Hepatocyte (in vitro differentiated cells): ENCODE measurements around the gene UBTD1. TPM values are rescaled to one million over a fixed set of nuclear protein-coding genes. Genes with fewer than 3 reads are reported as not detected.

ENCODE experiments used
- DNase-seq: peaks from one replicate; pipeline ENCODE4 v3.0.0-alpha.2; 2016; ENCODE audit warnings: low spot score
- H2AFZ ChIP-seq: fragments of 200-600 bp; sonication (generic); 2 replicates; pipeline ENCODE4 v1.6.0; 2016; ENCODE audit warnings: antibody characterized with exemption, mild to moderate bottlenecking
- H3K27ac ChIP-seq: fragments of 200-600 bp; sonication (generic); 2 replicates; pipeline ENCODE4 v1.5.1; 2016; ENCODE audit warnings: mild to moderate bottlenecking
- H3K27me3 ChIP-seq: fragments of 200-600 bp; sonication (generic); 2 replicates; pipeline ENCODE4 v1.6.1; 2016
- H3K36me3 ChIP-seq: fragments of 200-600 bp; sonication (generic); replicated peaks from 2 replicates; pipeline ENCODE4 v1.5.1; 2016; ENCODE audit warnings: low read depth; ENCODE audit not compliant: insufficient read depth
- H3K4me1 ChIP-seq: fragments of 200-600 bp; sonication (generic); 2 replicates; pipeline ENCODE4 v1.5.1; 2016; ENCODE audit warnings: mild to moderate bottlenecking, moderate library complexity; ENCODE audit not compliant: insufficient read depth
- H3K4me2 ChIP-seq: fragments of 200-600 bp; sonication (generic); 2 replicates; pipeline ENCODE4 v1.6.0; 2016
- H3K4me3 ChIP-seq: fragments of 200-600 bp; sonication (generic); 2 replicates; pipeline ENCODE4 v1.5.1; 2016; ENCODE audit warnings: mild to moderate bottlenecking
- H3K79me2 ChIP-seq: fragments of 200-600 bp; sonication (generic); 2 replicates; pipeline ENCODE4 v1.6.0; 2017; ENCODE audit warnings: mild to moderate bottlenecking
- H3K9me2 ChIP-seq: fragments of 200-600 bp; sonication (generic); replicated peaks from 2 replicates; pipeline ENCODE4 v1.6.0; 2017; ENCODE audit warnings: mild to moderate bottlenecking; ENCODE audit not compliant: insufficient read depth
- H3K9me3 ChIP-seq: fragments of 200-600 bp; sonication (generic); 2 replicates; pipeline ENCODE4 v1.5.1; 2016; ENCODE audit warnings: low read depth, mild to moderate bottlenecking
- H4K20me1 ChIP-seq: fragments of 200-600 bp; sonication (generic); 2 replicates; pipeline ENCODE4 v1.6.0; 2016; ENCODE audit warnings: mild to moderate bottlenecking; ENCODE audit not compliant: insufficient read depth, poor library complexity, severe bottlenecking
- EZH2 ChIP-seq: fragments of 200-600 bp; sonication (generic); IDR thresholded peaks from 2 replicates; pipeline ENCODE4 v1.6.1; 2016; ENCODE audit warnings: antibody characterized with exemption, mild to moderate bottlenecking, borderline replicate concordance
- EZH2phosphoT487 ChIP-seq: fragments of 200-600 bp; sonication (generic); IDR thresholded peaks from one replicate; pipeline ENCODE4 v1.6.1; 2018; ENCODE audit warnings: antibody characterized with exemption, mild to moderate bottlenecking, low read depth, moderate library complexity; ENCODE audit not compliant: unreplicated experiment, severe bottlenecking
- WGBS: methylation state at CpG from one replicate; pipeline ENCODE4 v1.1.6; 2016; ENCODE audit warnings: low lambda C conversion rate; ENCODE audit errors: missing lambda C conversion rate; 5-methylcytosine and 5-hydroxymethylcytosine counted together
- polyA plus RNA-seq: library from polyadenylated mRNA; unstranded; fragments of >200 nt; fragmentation: Nextera tagmentation; extraction: Ambion mirVana; gene quantifications from 2 replicates; pipeline ENCODE4 v1.2.1, GENCODE V29; 2016
- total RNA-seq: library from RNA; depleted of rRNA; stranded (reverse); fragments of >200 nt; gene quantifications from 2 replicates; pipeline ENCODE4 v1.2.3, GENCODE V29; 2014
- TF ChIP-seq, protein P1 (sequence below): fragments of 200-600 bp; sonication (generic); IDR thresholded peaks from 2 replicates; pipeline ENCODE4 v1.5.1; 2016; ENCODE audit warnings: antibody characterized with exemption, mild to moderate bottlenecking; ENCODE audit not compliant: poor library complexity

UBTD1 gene
- total and polyA plus RNA-seq, 2 experiments from 2014 or later: 12.8 to 37.0 TPM

- no peak for DNase-seq
- H2AFZ ChIP-seq: no peak overlapping the region
- H3K4me1 ChIP-seq: no peaks in the 10 kb centered on the region
- H3K79me2 ChIP-seq: peaks cover 44% of the 10 kb centered on the region
- no peak overlapping the region for H3K4me2 ChIP-seq
- 63% methylated on average over 10 of the region's 10 CpGs for WGBS
- no peaks in the 10 kb centered on the region for H3K27me3 ChIP-seq
- TF ChIP-seq, protein P1, sequence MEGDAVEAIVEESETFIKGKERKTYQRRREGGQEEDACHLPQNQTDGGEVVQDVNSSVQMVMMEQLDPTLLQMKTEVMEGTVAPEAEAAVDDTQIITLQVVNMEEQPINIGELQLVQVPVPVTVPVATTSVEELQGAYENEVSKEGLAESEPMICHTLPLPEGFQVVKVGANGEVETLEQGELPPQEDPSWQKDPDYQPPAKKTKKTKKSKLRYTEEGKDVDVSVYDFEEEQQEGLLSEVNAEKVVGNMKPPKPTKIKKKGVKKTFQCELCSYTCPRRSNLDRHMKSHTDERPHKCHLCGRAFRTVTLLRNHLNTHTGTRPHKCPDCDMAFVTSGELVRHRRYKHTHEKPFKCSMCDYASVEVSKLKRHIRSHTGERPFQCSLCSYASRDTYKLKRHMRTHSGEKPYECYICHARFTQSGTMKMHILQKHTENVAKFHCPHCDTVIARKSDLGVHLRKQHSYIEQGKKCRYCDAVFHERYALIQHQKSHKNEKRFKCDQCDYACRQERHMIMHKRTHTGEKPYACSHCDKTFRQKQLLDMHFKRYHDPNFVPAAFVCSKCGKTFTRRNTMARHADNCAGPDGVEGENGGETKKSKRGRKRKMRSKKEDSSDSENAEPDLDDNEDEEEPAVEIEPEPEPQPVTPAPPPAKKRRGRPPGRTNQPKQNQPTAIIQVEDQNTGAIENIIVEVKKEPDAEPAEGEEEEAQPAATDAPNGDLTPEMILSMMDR: no peak
- H4K20me1 ChIP-seq: no peaks in the 10 kb centered on the region
- H3K27ac ChIP-seq: no peak overlapping the region
- no peaks in the 10 kb centered on the region for H3K9me2 ChIP-seq
- no peaks in the 10 kb centered on the region for H3K36me3 ChIP-seq
- no peak overlapping the region for H3K4me3 ChIP-seq
- H3K9me3 ChIP-seq: no peaks in the 10 kb centered on the region
Observed at GRCh38 chr10:97515271-97515978, 16.7 kb downstream of the UBTD1 start.

GRCh38 chr10:97517096-97517750 lies 18.5 kb downstream of the UBTD1 start:
- Histone ChIP-seq H3K9me3 (no peaks in the 10 kb centered on the region), H3K27ac (no peak overlapping the region), H2AFZ (no peak overlapping the region), H3K4me2 (no peak overlapping the region), H3K79me2 (peaks cover 39% of the 10 kb centered on the region), H3K36me3 (no peaks in the 10 kb centered on the region), H3K9me2 (no peaks in the 10 kb centered on the region), H4K20me1 (no peaks in the 10 kb centered on the region), H3K4me1 (no peaks in the 10 kb centered on the region), H3K4me3 (no peak overlapping the region), H3K27me3 (no peaks in the 10 kb centered on the region)
- TF ChIP-seq EZH2phosphoT487 (no peak), EZH2 (no peak)
- TF ChIP-seq, protein P1: no peak
- no peak for DNase-seq
- 95% methylated on average over 15 of the region's 15 CpGs for WGBS

GRCh38 chr10:97517778-97518300 lies 19.1 kb downstream of the UBTD1 start:
- Histone ChIP-seq H3K36me3 (no peaks in the 10 kb centered on the region), H3K4me1 (no peaks in the 10 kb centered on the region), H4K20me1 (no peaks in the 10 kb centered on the region), H3K27ac (no peak overlapping the region), H3K4me3 (no peak overlapping the region), H3K79me2 (peaks cover 34% of the 10 kb centered on the region), H3K4me2 (no peak overlapping the region), H3K9me3 (no peaks in the 10 kb centered on the region), H3K9me2 (no peaks in the 10 kb centered on the region), H2AFZ (no peak overlapping the region), H3K27me3 (no peaks in the 10 kb centered on the region)
- WGBS: 80% methylated on average over 6 of the region's 6 CpGs
- TF ChIP-seq, protein P1: no peak
- TF ChIP-seq EZH2: no peak
- no peak for TF ChIP-seq EZH2phosphoT487
- DNase-seq: no peak
